Measurements from ENCODE around the gene BOD1L2.

GRCh38 chr18:57131101-57131500 is 15.8 kb upstream of the BOD1L2 start:
- TF ChIP-seq CTCF (optimal IDR thresholded peaks at IDR 0.05 in 1 of 3, IDR thresholded peaks at IDR 0.05 in 1 of 3, conservative IDR thresholded peaks at IDR 0.05 in 1 of 3; ENCODE audit: extremely low read depth in 1 of 3, insufficient read depth in 2 of 3, low read length in 3 of 3) (no peak), EZH2 (IDR thresholded peaks at IDR 0.05; ENCODE audit: low read length) (no peak)
